Upper lobe of left lung (tissue), 4 donors: ENCODE results near the gene MCUR1.

Source experiments
- POLR2AphosphoS5 ChIP-seq, 2 donors: sonication (generic); formaldehyde crosslinking; IDR thresholded peaks; one replicate each; pipeline ENCODE4 v1.5.1; 2017; ENCODE audit warnings: antibody characterized with exemption in 2 of 2
- TF ChIP-seq, protein P1 (sequence below), 6 experiments: fragments of 450-650 bp in 4 of 6; fragments of 200-600 bp in 2 of 6; sonication (generic) in 2 of 6; IDR thresholded peaks; one replicate each; pipeline ENCODE4 v1.5.1; 2016 to 2019; ENCODE audit warnings: antibody characterized with exemption in 6 of 6

DNA sequence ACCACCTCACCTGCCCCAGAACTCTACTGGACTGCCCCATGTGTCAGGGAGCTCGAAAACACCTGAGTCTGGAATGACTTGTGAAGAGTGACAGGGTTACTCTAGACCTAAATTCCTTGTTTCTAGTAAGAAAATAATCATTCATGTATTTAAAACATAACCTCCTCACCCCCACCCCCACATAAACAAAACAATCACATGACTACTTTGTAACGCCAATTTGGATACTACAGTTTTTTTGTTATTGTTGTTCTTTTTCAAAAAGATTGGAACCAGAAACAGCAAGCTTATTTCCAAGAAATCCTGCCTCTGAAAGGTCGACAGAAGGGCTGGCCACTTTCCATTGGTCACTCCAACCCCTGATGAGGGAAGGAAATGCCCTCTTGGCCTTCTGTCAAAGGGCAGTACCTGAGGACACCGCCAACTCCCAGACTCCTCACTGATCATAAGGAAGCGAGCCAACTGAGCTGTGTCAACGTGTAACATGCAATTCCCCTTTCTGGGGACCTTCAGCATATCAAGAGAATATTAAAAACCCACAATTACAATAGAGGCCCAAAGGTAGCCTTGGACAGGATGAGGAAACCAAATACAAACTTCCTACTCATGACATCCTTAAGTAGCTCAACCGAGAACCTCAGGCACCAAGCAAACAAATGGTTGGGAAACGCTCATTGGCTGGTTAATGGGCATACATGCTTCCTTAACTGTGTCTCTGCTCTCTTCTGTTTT lies 2.6 kb downstream of the MCUR1 start:
- TF ChIP-seq, protein P1, sequence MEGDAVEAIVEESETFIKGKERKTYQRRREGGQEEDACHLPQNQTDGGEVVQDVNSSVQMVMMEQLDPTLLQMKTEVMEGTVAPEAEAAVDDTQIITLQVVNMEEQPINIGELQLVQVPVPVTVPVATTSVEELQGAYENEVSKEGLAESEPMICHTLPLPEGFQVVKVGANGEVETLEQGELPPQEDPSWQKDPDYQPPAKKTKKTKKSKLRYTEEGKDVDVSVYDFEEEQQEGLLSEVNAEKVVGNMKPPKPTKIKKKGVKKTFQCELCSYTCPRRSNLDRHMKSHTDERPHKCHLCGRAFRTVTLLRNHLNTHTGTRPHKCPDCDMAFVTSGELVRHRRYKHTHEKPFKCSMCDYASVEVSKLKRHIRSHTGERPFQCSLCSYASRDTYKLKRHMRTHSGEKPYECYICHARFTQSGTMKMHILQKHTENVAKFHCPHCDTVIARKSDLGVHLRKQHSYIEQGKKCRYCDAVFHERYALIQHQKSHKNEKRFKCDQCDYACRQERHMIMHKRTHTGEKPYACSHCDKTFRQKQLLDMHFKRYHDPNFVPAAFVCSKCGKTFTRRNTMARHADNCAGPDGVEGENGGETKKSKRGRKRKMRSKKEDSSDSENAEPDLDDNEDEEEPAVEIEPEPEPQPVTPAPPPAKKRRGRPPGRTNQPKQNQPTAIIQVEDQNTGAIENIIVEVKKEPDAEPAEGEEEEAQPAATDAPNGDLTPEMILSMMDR (IDR thresholded peaks at IDR 0.05) = no peak
- no peak for TF ChIP-seq POLR2AphosphoS5 (IDR thresholded peaks at IDR 0.05)
